KBM-7 (cell line): ENCODE results near the gene PACS1.
"Not testable (repeated sequence)": the region's sequence is repeated elsewhere in the genome, so short reads cannot be mapped to it uniquely, and the experiment has no call there.

Experiments
- DNase-seq: peaks from one replicate; pipeline ENCODE4 v3.0.0-alpha.2; 2015
- in situ Hi-C: fragments of 300-500 bp; cut with MboI; formaldehyde crosslinking; loops from 2 replicates; pipeline ENCODE4 v1.14.3; 2020; ENCODE audit warnings: low sequenced_read_pairs, low pct_unique_long_range_greater_than_20kb, mixed read lengths

PACS1 gene

DNA sequence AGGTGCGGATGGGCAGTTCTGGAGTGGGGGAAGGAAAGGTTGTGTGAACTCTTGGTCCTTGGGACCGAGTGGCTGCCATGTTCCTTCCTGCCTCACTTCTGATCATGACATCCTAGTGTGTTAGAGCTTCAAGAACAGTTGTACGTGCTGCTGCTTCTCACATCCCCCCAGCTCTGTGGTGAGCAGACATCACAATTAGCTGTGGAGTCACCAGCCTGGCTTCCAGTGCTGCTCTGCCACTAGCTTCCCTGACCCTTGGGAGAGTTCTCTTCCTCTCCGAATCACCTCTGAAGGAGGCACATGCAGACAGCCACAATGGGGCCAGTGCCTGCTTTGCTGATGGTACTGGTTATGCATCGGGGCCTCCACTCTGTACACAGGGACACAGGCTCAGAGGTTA lies 192.1 kb downstream of the PACS1 start:
- in situ Hi-C loops = no loop called here
- no peak for DNase-seq

DNA sequence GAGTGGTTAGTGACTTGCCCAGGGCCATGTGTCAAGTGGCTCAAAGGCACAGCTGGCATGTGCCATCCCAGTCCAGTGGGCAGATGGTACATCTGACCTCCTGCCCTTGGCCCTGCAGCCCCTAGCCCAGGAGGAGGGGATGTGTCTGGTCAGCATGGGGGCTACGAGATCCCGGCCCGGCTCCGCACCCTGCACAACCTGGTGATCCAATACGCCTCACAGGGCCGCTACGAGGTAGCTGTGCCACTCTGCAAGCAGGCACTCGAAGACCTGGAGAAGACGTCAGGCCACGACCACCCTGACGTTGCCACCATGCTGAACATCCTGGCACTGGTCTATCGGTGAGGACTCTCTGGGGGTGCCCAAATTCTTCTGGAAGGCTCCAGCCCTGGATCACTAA lies 192.6 kb downstream of the PACS1 start:
- DNase-seq = no peak
- in situ Hi-C loops = no loop called here

DNA sequence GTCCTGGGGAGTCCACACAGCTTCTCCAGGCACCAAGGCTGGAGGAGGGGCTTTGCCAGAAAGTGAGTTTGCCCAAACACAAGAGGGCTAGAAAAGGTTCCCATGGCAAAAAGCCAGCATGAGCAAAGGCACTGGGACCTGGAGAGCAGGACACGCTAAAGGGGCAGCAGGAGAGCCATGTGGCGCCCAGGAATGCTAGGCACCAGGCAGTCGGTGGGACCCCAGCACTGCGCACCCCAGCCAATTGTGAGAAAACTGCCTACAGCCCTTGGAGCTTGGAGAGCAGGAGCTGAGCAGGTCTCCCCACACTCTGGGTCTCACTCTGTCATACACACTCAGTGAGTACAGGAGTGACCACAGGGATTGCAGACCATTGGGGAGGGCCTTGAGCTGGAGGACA lies 193.2 kb downstream of the PACS1 start:
- in situ Hi-C loops = no loop called here
- DNase-seq = no peak

DNA sequence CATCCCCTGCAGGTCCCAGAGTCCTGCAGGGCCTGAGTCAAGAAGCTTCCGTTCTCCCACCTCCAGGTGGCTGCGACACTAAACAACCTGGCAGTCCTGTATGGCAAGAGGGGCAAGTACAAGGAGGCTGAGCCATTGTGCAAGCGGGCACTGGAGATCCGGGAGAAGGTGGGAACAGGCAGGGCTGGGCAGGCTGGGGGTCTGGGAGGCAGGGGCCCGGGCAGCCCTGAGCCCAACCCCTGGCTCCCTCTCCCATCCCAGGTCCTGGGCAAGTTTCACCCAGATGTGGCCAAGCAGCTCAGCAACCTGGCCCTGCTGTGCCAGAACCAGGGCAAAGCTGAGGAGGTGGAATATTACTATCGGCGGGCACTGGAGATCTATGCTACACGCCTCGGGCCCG lies 193.7 kb downstream of the PACS1 start:
- no peak for DNase-seq
- in situ Hi-C loops = no loop called here

DNA sequence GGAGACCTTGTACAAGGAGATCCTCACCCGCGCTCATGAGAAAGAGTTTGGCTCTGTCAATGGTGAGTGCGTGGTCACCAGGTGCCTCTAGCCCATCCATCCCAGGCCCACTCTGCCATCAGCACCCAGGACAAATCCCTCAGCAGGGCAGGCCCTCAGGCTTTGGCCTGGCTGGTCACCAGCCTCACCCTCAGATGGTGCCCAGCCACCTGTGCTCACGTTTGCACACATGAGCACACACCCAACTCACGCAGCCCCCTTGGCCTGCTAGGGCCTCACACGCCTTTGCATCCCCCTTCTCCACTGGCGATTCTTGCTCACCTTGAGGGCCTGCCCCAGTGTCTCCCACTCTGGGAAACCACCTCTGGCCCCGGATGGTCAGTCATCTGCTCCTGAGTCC lies 194.3 kb downstream of the PACS1 start:
- no peak for DNase-seq
- in situ Hi-C loops = no loop called here

DNA sequence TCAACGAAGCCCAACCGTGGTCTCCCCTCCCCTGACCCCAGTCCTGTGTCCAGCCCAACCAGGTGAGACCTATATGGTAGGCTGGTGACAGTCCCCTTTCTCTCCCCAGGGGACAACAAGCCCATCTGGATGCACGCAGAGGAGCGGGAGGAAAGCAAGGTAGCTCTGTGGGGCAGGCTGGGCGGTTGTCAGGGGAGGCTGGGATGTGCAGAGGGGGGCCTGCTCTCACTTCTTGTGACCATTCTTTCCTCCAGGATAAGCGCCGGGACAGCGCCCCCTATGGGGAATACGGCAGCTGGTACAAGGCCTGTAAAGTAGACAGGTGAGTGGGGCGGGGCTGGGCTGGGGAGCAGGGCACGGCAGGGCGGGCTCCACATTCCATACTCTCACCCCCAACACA lies 194.8 kb downstream of the PACS1 start:
- DNase-seq = no peak

DNA sequence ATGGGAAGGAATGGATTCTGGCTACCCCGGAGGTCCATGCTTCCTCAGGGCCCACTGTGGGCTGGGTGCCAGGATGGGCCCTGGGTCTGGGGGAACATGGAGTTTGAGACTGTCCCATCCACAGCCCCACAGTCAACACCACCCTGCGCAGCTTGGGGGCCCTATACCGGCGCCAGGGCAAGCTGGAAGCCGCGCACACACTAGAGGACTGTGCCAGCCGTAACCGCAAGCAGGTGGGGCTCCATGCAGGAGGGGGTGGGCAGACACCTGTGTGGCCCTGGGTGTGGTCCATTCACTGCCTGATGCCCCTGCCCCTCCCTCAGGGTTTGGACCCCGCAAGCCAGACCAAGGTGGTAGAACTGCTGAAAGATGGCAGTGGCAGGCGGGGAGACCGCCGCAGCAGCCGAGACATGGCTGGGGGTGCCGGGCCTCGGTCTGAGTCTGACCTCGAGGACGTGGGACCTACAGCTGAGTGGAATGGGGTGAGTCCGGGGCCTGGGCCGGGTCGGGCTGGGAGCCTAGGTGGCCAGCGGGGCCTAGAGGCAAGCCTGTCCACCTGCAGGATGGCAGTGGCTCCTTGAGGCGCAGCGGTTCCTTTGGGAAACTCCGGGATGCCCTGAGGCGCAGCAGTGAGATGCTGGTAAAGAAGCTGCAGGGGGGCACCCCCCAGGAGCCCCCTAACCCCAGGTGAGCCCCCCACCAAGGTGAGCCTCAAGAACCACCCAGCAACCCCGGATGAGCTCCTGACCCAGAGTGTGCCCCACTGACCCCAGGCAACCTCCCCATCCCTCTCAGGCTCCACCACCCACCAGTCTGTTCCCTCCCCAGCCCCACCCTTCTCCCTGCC lies 195.7 kb downstream of the PACS1 start:
- in situ Hi-C loops = no loop called here

More for the DNA sequence above, 194.8 kb downstream of the PACS1 start:
- in situ Hi-C loops = no loop called here

DNA sequence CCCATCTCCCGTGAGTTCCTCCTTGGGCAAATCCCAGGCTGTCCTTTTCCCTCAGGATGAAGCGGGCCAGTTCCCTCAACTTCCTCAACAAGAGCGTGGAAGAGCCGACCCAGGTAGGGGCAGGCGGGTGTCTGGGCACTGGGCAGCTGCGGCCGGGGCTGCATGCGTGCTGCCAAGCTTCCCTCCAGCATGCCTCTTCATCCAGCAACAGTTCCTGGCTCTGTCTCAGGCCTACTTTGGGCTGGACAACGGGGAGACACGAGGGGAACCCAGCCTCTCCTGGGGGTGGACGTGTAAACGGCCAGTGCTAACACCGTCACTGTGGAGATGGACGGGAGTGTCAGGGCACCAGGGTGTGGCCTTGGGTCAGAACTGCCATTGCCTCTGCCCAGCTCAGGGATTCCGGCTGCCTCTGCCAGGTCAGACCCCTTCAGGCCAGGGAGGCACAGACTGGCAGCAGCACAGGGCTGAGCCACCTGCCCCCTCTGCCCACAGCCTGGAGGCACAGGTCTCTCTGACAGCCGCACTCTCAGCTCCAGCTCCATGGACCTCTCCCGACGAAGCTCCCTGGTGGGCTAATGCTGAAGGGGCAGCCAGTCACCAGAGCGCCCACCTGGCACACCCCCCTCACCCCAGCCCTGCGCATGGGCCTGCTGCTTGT lies 196.4 kb downstream of the PACS1 start:
- in situ Hi-C loops = no loop called here
- no peak for DNase-seq

More for the DNA sequence above, 195.7 kb downstream of the PACS1 start:
- DNase-seq = no peak

DNA sequence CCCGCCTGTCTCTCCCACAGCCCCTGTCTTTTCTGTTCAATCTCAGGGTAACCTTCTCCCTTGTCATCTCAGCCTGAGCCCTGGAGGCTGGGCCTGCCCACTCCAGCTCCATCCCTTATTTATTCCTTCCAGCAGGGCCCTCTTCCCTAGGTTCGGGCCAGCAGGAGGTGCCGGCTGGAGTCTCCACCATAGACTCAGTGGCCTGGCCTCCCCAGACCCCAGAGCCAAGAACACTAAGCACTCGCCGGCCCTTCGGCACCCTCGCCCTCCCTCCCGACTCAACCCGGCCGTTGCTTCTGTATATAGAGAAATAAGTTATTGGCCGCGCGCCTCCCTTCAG lies 196.9 kb downstream of the PACS1 start:
- in situ Hi-C loops = no loop called here
- no peak for DNase-seq

DNA sequence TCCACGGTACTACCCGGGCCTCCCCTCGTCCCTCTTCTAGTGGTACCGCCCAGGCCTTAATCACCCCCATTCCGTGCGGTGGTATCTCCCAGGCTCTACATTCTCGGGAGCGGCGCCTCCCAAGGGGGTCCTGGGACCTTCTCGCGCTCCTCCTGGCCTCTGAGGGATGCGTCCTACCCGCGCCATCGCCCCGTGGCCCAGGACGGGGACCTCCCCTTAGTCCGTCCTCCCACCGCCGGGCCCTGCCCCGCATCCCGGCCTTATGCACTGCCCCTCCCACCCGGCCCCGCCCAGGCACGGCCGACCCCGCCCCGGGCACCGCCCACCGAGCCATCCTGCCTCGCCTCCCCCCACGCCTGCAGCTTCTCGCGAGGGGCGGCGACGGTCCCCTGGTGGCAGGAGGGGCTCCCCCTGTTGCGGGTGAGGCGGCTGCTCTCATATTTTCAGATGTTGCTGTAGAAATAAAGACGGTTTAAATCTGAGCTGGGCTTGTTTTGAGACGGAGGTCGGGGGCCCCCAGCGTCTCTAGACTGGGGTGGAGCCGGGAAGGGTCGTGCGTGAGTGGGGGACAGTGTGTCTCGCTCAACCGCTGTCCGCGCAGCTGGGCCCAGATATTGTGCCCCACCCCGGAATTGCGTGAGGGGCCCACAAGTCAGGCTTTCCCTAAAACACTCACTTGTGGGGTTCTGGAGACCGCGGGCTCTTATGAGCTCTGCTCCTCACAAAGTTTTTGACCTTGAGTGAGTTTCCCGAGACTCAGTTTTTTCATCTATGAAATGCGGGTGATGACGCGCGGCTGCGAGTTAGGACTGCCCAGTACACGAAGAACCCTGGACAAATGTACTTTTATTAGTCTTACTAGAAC lies 197.5 kb downstream of the PACS1 start:
- in situ Hi-C loops = no loop called here
- peak; percentile 67 for DNase-seq

DNA sequence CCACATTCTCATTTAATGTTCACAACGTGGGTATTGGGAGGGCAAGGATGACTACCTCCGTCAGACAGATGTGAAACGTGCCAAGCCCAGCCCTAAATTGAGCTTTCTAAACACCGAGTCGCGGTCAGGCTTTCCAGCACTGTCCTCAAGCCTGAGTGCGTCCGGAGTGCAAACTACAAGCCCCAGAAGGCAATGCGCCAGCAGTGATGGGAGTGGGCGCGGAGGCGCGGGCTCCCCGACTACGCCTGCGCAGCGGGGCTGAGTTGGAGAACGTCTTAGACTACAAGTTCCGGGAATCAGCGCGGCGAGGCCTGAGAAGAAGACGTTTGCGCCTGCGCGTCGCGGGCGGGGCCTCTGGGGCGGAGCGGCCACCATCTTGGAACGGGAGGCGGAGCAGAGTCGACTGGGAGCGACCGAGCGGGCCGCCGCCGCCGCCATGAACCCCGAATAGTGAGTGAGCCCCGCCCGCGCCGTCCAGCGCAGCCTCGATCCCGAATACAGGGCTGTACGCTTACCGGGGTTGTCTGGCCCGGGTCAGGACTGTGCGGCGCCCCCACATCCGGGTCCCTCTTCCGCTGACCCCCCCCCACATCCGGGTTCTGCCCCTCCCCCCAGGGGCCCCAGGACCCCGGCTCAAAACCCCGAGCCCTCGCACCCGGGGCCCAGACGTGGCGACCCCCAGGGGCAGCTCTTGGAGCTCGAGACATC lies 198.3 kb downstream of the PACS1 start, which contains the start of gene RAB1B:
RAB1B (plus strand) TSS at position 396 of the 708 bp plus-strand sequence; CDS start at position 437, 41 bp downstream.
- peak; percentile 99 for DNase-seq
- in situ Hi-C loops = no loop called here

DNA sequence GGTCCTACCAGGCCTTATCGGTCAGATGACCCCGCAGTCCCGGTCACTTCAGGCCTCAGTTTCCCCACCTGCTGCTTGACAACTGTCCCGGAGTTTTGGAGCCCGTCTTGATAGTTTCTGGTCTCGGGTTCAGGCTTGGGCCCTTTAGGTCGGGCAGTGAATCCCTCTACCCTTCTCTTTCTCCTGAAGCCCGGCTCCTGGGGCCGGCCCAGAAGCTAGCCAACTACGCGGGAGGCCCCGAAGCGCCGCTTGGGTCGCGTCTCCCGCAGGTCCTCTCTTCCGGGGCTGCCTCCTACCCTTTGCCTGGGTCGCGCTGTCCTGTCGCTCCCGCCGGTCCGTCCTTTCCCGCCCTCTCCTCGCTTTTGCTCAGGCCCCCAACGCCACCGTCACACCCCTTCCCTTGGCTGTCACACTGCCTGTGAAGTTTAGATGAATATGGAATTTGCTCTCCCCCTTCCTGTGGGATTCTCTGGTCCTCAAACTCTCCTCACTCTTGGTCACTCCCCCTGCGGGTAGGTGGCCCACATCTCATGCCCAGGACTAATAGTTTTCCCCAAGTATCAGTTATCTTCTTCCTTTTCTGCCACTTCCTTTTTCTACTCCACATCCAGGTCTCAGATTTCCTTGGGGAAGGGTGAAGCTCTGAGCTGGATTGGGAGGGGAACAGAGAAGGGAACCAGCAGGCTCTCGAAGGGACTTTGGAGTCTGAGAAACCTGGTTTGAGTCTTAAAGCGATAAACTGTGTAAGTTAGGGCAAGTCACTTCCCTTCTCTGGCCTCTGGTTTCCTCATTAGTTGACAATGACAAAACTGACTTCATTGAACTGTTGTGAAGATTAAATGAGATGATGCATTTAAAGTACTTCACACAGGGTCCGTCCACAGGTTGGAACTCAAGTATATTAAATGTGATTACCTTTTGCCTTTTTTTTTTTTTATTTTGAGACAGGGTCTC lies 199.2 kb downstream of the PACS1 start:
- in situ Hi-C loops = no loop called here
- DNase-seq = peak; percentile 53

DNA sequence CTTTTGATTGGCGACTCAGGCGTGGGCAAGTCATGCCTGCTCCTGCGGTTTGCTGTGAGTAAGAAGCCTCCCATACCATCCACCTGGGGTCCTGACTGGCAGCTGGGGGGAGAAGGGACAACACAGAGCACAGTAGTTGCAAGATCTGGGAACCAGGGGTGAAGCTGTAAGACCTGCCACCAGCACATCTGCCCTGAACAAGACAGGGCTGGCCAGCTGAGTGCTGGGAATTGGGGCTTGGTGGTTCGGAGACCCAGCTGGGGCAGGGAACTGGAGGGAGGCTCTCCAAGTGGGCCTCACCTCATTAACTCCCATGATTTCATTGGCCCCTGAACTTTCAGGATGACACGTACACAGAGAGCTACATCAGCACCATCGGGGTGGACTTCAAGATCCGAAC lies 201.7 kb downstream of the PACS1 start:
- in situ Hi-C loops = no loop called here
- no peak for DNase-seq

DNA sequence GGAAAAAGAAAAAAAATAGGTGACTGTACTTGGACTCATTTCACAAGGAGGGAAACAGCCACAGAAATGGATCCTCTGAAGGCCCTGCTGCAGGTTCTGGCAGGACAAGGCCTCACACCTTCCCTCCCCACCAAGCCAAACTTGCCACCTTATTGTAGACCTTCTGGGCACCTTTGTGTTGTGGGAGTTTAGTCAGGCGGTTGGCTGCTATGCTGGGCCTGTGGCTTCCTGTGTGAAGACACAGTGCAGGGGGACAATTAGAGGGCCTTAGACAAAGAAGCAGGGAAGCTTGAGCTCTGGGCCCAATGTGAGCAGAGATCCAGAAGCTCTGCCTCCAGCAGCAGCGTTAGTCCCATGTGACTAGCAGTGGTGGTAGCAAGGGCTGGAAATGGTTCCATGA lies 202.5 kb downstream of the PACS1 start:
- in situ Hi-C loops = no loop called here

DNA sequence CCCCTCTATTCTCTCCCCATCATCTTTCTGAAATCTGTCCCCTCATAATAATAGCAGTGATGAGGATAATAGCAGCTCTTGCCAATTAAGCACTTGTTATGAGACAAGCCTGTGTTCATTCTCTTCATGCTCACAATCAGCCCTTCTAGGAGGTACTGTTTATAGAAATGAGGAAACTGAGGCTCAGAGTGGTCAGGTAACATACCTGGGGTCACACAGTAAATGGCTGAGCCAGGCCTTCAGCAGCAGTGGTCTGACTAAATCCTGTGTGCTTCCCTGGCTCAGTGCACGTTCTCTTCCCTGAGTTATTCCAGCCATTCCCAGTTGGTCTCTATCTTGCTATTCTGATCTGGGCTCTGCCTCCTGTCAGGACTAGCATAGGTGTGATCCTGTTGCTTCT lies 204.1 kb downstream of the PACS1 start:
- DNase-seq = no peak
- in situ Hi-C loops = no loop called here

More for the DNA sequence above, 202.5 kb downstream of the PACS1 start:
- DNase-seq = no peak

DNA sequence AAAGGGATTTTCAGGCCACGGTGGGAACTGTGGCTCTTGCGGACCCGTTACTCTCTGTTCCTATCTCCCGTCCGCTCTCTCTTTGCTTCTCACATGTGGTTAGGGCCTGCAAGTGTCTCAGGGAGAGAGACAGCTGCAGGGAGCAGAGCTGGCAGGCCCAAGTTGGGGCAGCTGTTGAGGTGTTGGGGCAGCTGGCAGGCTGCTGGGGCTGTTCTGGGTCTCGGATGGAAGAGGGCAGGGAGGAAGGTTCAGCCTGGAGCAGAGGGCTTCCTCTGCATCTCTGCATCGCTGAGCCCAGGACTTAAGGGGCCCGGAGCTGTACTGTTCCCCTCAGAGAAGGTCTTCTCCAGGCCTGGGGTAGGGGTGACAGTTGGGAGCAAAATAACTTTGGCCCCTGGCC lies 205.3 kb downstream of the PACS1 start:
- DNase-seq = no peak
- in situ Hi-C loops = no loop called here

DNA sequence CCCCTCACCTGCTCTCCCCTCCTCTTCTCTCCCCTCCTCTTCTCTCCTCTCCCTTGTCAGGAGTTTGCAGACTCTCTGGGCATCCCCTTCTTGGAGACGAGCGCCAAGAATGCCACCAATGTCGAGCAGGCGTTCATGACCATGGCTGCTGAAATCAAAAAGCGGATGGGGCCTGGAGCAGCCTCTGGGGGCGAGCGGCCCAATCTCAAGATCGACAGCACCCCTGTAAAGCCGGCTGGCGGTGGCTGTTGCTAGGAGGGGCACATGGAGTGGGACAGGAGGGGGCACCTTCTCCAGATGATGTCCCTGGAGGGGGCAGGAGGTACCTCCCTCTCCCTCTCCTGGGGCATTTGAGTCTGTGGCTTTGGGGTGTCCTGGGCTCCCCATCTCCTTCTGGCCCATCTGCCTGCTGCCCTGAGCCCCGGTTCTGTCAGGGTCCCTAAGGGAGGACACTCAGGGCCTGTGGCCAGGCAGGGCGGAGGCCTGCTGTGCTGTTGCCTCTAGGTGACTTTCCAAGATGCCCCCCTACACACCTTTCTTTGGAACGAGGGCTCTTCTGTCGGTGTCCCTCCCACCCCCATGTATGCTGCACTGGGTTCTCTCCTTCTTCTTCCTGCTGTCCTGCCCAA lies 206.0 kb downstream of the PACS1 start:
- in situ Hi-C loops = no loop called here
- no peak for DNase-seq

DNA sequence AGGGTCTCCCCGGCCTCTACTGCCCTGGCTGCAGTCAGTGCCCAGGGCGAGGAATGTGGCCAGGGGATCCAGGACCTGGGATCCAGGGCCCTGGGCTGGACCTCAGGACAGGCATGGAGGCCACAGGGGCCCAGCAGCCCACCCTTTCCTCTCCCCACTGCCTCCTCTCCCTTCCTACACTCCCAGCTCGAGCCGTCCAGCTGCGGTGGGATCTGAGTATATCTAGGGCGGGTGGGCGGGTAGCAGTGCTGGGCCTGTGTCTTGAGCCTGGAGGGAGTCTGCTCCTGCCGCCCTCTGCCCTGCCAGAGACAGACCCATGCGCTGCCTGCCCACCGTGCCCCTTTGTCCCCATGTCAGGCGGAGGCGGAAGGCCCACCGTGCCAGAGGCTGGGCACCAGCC lies 206.5 kb downstream of the PACS1 start:
- in situ Hi-C loops = not testable (repeated sequence)

More for the DNA sequence above, 206.5 kb downstream of the PACS1 start:
- not testable (repeated sequence) for DNase-seq
